ENCODE results near the gene ACVR1B. TPM values are rescaled to one million over a fixed set of nuclear protein-coding genes. Genes with fewer than 3 reads are reported as not detected.

ACVR1B gene
- total RNA-seq, 3 donors from 2014 or later (not counting 1 experiment from before 2014, with no cell fraction given), result 5.9 to 9.6 (median 6.6) TPM

DNA sequence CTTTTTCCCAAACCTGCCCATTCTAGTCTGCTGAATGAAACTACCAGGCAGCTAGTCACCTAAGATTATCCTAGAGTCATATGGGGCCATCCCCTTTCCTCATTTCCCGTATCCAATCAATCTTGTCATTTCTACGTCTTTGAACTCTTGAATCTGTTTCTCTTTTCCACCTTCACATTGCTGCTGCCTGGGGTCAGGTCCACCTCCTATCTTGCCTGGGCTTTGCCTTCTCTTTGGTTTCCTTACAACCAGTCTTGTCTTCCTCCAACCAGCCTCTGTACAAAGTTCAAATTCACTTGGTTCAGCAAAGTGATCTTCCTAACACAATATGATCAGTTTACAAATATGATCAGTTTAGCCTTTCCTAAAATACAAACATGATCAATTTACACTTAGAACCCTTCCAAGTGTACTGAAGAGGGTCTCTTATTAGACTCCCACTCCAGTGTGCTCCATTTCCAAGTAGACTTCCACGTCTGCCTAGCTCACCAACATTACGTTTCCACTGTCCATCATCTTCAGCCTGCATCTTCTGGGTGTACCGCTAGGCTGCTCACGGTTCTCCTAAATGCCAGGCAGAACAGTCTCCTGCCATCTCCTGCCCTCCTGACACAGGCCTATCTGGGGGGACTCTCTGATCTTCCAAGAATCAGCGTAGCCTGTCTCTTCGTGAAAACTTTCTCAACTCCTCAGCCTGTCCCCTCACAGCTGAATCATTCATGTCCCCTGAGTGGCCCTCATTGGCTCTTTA, 4.1 kb upstream of the ACVR1B start:
- Histone ChIP-seq H3K27ac (ENCODE audit: low read length) (no peak overlapping the region), H3K4me3 (ENCODE audit: low read length) (no peak overlapping the region), H3K9me3 (ENCODE audit: control insufficient read depth, insufficient read depth, low read length) (no peaks in the 10 kb centered on the region), H3K36me3 (ENCODE audit: control insufficient read depth, insufficient read depth, low read length) (no peaks in the 10 kb centered on the region), H3K4me1 (ENCODE audit: control insufficient read depth, insufficient read depth, low read length) (peaks cover 11% of the 10 kb centered on the region), H3K27me3 (ENCODE audit: control insufficient read depth, insufficient read depth, low read length) (no peaks in the 10 kb centered on the region)
- intact Hi-C loops (cut with micrococcal nuclease), result no loop called here
- WGBS (ENCODE audit: insufficient coverage), result 92% methylated on average over 8 of the region's 8 CpGs
- Mint-ChIP-seq H3K4me3 (no peak overlapping the region), H3K27ac (no peak overlapping the region), H3K9me3 (peaks cover 6 to 8% of the 10 kb centered on the region in 2 donors), H3K27me3 (ENCODE audit: low read depth in 2 of 2) (peaks cover 20 to 26% of the 10 kb centered on the region in 2 donors), H3K36me3 (peaks cover 13% of the 10 kb centered on the region), H3K4me1 (peaks cover 5 to 6% of the 10 kb centered on the region in 2 donors)
- DNase-seq (no peak), ATAC-seq (no peak)
- TF ChIP-seq, protein P1, sequence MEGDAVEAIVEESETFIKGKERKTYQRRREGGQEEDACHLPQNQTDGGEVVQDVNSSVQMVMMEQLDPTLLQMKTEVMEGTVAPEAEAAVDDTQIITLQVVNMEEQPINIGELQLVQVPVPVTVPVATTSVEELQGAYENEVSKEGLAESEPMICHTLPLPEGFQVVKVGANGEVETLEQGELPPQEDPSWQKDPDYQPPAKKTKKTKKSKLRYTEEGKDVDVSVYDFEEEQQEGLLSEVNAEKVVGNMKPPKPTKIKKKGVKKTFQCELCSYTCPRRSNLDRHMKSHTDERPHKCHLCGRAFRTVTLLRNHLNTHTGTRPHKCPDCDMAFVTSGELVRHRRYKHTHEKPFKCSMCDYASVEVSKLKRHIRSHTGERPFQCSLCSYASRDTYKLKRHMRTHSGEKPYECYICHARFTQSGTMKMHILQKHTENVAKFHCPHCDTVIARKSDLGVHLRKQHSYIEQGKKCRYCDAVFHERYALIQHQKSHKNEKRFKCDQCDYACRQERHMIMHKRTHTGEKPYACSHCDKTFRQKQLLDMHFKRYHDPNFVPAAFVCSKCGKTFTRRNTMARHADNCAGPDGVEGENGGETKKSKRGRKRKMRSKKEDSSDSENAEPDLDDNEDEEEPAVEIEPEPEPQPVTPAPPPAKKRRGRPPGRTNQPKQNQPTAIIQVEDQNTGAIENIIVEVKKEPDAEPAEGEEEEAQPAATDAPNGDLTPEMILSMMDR (IDR thresholded peaks at IDR 0.05), result no peak

DNA sequence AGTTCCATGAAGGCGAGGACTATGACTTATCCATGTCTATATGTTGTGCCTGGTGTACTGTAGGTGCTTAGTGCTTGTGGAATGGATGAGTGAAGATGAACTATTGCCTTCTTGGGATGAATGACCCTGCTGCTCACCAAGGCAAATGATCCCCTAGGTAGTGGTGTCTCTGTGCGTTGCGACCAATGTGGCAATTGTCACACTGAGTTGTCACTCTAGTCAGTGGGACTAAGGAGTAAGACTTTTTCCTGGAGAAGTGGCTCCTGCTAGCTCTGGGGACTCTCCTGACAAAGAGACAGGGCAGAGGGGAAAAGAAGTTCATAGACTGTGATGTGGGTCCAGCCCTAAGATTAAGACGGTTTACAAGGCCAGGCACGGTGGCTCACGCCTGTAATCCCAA, 3.4 kb upstream of the ACVR1B start:
- peaks cover 6 to 8% of the 10 kb centered on the region in 2 donors for H3K9me3 Mint-ChIP-seq
- 93% methylated on average over 6 of the region's 6 CpGs for WGBS (ENCODE audit: insufficient coverage)
- H3K4me3 ChIP-seq (ENCODE audit: low read length), result no peak overlapping the region
- H3K4me1 Mint-ChIP-seq, result peaks cover 5 to 10% of the 10 kb centered on the region in 2 donors
- no peak overlapping the region for H3K27ac Mint-ChIP-seq
- peaks cover 20 to 26% of the 10 kb centered on the region in 2 donors for H3K27me3 Mint-ChIP-seq (ENCODE audit: low read depth in 2 of 2)
- DNase-seq (no peak), ATAC-seq (no peak)
- TF ChIP-seq, protein P1 (IDR thresholded peaks at IDR 0.05), result no peak
- H3K4me3 Mint-ChIP-seq, result no peak overlapping the region
- intact Hi-C loops (cut with micrococcal nuclease), result no loop called here
- H3K36me3 Mint-ChIP-seq, result peaks cover 13% of the 10 kb centered on the region
- no peak overlapping the region for H3K27ac ChIP-seq (ENCODE audit: low read length)
- no peaks in the 10 kb centered on the region for H3K36me3 ChIP-seq (ENCODE audit: control insufficient read depth, insufficient read depth, low read length)
- H3K4me1 ChIP-seq (ENCODE audit: control insufficient read depth, insufficient read depth, low read length), result peaks cover 12% of the 10 kb centered on the region
- H3K9me3 ChIP-seq (ENCODE audit: control insufficient read depth, insufficient read depth, low read length), result no peaks in the 10 kb centered on the region
- H3K27me3 ChIP-seq (ENCODE audit: control insufficient read depth, insufficient read depth, low read length), result no peaks in the 10 kb centered on the region

GRCh38 chr12:51949342-51950030, 2.0 kb upstream of the ACVR1B start:
- H3K4me1 Mint-ChIP-seq, result peaks cover 9 to 23% of the 10 kb centered on the region in 2 donors
- Histone ChIP-seq H3K4me3 (ENCODE audit: low read length) (no peak overlapping the region), H3K4me1 (ENCODE audit: control insufficient read depth, insufficient read depth, low read length) (peaks cover 12% of the 10 kb centered on the region), H3K27me3 (ENCODE audit: control insufficient read depth, insufficient read depth, low read length) (no peaks in the 10 kb centered on the region), H3K36me3 (ENCODE audit: control insufficient read depth, insufficient read depth, low read length) (no peaks in the 10 kb centered on the region), H3K27ac (ENCODE audit: low read length) (no peak overlapping the region), H3K9me3 (ENCODE audit: control insufficient read depth, insufficient read depth, low read length) (no peaks in the 10 kb centered on the region)
- 65% methylated on average over 6 of the region's 6 CpGs for WGBS (ENCODE audit: insufficient coverage)
- H3K27ac Mint-ChIP-seq, result no peak overlapping the region
- ATAC-seq (no peak), DNase-seq (no peak)
- H3K36me3 Mint-ChIP-seq, result peaks cover 10% of the 10 kb centered on the region
- peaks cover 2 to 5% of the 10 kb centered on the region in 2 donors for H3K9me3 Mint-ChIP-seq
- TF ChIP-seq, protein P1 (IDR thresholded peaks at IDR 0.05), result no peak
- H3K27me3 Mint-ChIP-seq (ENCODE audit: low read depth in 2 of 2), result peaks cover 20 to 24% of the 10 kb centered on the region in 2 donors
- intact Hi-C loops (cut with micrococcal nuclease), result no loop called here
- H3K4me3 Mint-ChIP-seq, result peak overlapping the region; percentile 51
